Measurements from ENCODE around the gene GNB1. TPM values are rescaled to one million over a fixed set of nuclear protein-coding genes. Genes with fewer than 3 reads are reported as not detected.
"Not testable (repeated sequence)": the region's sequence is repeated elsewhere in the genome, so short reads cannot be mapped to it uniquely, and the experiment has no call there.

The GNB1 gene
- total RNA-seq, 4 donors from 2014 or later: 54.3 to 102 (median 74.7) TPM

DNA sequence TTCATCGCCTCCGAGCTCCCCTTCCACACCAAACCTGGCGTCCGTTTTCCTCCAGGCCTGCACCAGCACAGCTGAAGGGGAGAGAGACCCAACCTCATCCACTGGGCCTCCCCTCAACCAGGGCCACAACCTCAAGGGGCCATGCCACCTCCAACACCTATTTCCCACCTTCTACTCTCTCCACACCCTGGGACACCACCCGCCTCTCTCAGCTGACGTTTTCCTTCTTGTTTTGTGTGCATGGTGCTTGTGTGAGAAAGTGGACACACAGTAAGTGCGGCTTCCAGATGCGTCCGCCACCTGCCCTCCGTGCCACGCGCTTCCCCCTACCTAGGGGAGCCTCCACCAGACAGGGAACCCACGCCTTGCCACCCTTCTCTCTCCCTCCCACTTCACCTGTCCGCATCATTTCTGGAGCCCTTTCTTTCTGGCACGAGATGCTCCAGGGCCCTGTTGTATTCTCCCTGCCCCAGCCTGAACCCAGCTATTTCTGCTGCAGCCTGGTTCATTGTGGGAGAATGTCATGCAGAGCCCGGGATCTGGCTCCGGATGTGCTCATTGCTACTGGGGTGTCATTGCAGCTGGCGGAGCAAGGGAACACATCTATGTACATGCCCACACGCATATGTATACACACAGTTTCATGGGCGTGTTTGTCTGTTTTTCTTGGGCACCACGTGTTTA lies 1.3 kb upstream of the GNB1 start:
- TF ChIP-seq POLR2A (IDR thresholded peaks at IDR 0.05): peak in 2 of 4 donors; percentile 12 to 23
- TF ChIP-seq CTCF (IDR thresholded peaks at IDR 0.05): no peak
- intact Hi-C loops (cut with DNase I): loop anchor here (10.0 kb wide), 1 partner anchor 47 kb away; no protein-coding TSS in a partner anchor
- 42 to 44% methylated on average over 17 to 18 of the region's 21 CpGs for WGBS, 2 donors
- Histone ChIP-seq H3K36me3 (no peaks in the 10 kb centered on the region), H3K4me3 (peak overlapping the region; percentile 55 to 95 (median 76)), H3K4me1 (peaks cover 32 to 74% (median 46%) of the 10 kb centered on the region in 3 donors), H3K27ac (peak overlapping the region; percentile 92 to 99 (median 99)), H3K27me3 (peaks cover 0 to 15% (median 0%) of the 10 kb centered on the region in 4 donors), H3K9me3 (no peaks in the 10 kb centered on the region)
- no peak for DNase-seq

DNA sequence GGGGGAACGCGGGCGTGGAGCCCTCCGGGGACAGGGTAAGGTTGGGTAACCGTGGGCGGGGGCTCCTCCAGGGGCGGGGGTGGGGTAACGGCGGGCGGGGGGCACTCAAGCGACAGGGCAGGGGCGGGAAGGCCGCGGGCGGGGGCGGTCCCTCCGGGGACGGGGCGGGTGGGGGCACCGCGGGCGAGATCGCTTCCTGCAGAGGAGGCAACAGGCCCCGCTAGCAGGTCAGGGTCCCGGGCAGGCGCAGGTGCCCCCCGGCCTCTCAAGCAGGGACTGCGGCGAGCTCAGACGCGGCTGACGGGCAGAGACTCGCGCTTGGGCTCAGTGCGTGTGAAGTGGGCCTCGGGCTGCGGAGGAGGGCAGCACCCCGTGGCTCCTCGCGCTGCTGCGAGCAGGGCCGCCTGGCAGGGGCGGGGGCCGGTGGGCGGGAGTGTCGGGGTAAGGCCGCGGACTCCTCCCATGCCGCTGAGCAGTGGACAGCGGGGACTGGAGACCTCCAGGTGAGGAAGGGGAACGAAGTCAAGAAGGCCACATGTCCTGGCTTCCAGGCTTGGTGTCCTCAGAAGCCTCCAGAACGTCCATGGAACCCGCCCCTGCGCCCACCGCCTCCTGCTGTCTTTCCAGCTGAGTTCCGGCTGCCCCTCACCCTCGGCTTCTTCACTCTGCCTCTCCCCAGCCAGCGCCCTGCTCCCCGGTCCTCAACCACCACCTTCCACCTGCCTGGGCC lies 627 bp upstream of the GNB1 start:
- intact Hi-C loops (cut with DNase I): loop anchor here (10.0 kb wide), 1 partner anchor 47 kb away; no protein-coding TSS in a partner anchor
- Histone ChIP-seq H3K9me3 (no peaks in the 10 kb centered on the region), H3K4me1 (peaks cover 32 to 76% (median 51%) of the 10 kb centered on the region in 3 donors), H3K27ac (peak overlapping the region; percentile 92 to 99 (median 99)), H3K4me3 (peak overlapping the region; percentile 55 to 95 (median 76)), H3K36me3 (no peaks in the 10 kb centered on the region), H3K27me3 (peaks cover 0 to 15% (median 0%) of the 10 kb centered on the region in 4 donors)
- 2 to 5% methylated on average over 7 to 8 of the region's 59 CpGs for WGBS, 2 donors
- no peak for TF ChIP-seq POLR2A (IDR thresholded peaks at IDR 0.05)
- no peak for TF ChIP-seq CTCF (IDR thresholded peaks at IDR 0.05)
- DNase-seq: no peak

- WGBS, 2 donors: 2 to 4% methylated on average over 3 to 13 of the region's 88 CpGs
- intact Hi-C loops (cut with DNase I): loop anchor here (10.0 kb wide), 1 partner anchor 45 kb away; no protein-coding TSS in a partner anchor
- no peak for TF ChIP-seq POLR2A (IDR thresholded peaks at IDR 0.05)
- peak in 1 of 6 experiments; percentile 8 for TF ChIP-seq CTCF (IDR thresholded peaks at IDR 0.05)
- Histone ChIP-seq H3K9me3 (no peaks in the 10 kb centered on the region), H3K27me3 (no peaks in the 10 kb centered on the region), H3K36me3 (peaks cover 0 to 1% (median 0%) of the 10 kb centered on the region in 3 donors), H3K27ac (peak overlapping the region; percentile 92 to 99 (median 99)), H3K4me3 (peak overlapping the region; percentile 55 to 95 (median 76)), H3K4me1 (peaks cover 29 to 82% (median 57%) of the 10 kb centered on the region in 3 donors)
- DNase-seq: no peak
These were observed 911 bp downstream of the GNB1 start for GRCh38 chr1:1889847-1890505.

- intact Hi-C loops (cut with DNase I): no loop called here
- TF ChIP-seq CTCF (IDR thresholded peaks at IDR 0.05) (no peak), POLR2A (IDR thresholded peaks at IDR 0.05) (no peak)
- H3K36me3 ChIP-seq: peaks cover 0 to 9% (median 0%) of the 10 kb centered on the region in 3 donors
- H3K27ac ChIP-seq: peak overlapping the region in 3 of 4 donors; percentile 92 to 99 (median 99)
- no peaks in the 10 kb centered on the region for H3K9me3 ChIP-seq
- H3K27me3 ChIP-seq: no peaks in the 10 kb centered on the region
- peaks cover 22 to 80% (median 50%) of the 10 kb centered on the region in 3 donors for H3K4me1 ChIP-seq
- peak overlapping the region; percentile 55 to 95 (median 76) for H3K4me3 ChIP-seq
- no peak for DNase-seq
- WGBS, 2 donors: 4 to 11% methylated on average over 9 of the region's 9 CpGs
These were observed 1.7 kb downstream of the GNB1 start for GRCh38 chr1:1889090-1889750.

DNA sequence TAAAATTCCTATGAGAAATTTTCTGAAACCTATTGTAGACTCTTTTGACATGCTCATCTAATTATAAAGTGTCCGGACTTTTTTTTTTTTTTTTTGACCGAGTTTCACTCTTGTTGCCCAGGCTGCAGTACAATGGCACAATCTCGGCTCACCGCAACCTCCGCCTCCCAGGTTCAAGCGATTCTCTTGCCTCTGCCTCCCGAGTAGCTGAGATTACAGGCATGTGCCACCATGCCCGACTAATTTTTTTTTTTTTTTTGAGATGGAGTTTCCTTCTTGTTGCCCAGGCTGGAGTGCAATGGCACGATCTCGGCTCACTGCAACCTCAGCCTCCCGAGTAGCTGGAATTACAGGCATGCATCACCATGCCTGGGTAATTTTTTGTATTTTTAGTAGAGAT lies 7.0 kb downstream of the GNB1 start:
- H3K27ac ChIP-seq; H3K9me3 ChIP-seq; H3K27me3 ChIP-seq; H3K4me3 ChIP-seq; DNase-seq; intact Hi-C loops (cut with DNase I): not testable (repeated sequence)
- 57 to 73% methylated on average over 10 to 11 of the region's 11 CpGs for WGBS, 2 donors
- peaks cover 23 to 94% (median 60%) of the 10 kb centered on the region in 3 donors for H3K4me1 ChIP-seq
- H3K36me3 ChIP-seq: peaks cover 0 to 20% (median 0%) of the 10 kb centered on the region in 3 donors
